ENCODE data around the gene DENND10.
"Not testable (repeated sequence)": the region's sequence is repeated elsewhere in the genome, so short reads cannot be mapped to it uniquely, and the experiment has no call there.

DENND10 gene

DNA sequence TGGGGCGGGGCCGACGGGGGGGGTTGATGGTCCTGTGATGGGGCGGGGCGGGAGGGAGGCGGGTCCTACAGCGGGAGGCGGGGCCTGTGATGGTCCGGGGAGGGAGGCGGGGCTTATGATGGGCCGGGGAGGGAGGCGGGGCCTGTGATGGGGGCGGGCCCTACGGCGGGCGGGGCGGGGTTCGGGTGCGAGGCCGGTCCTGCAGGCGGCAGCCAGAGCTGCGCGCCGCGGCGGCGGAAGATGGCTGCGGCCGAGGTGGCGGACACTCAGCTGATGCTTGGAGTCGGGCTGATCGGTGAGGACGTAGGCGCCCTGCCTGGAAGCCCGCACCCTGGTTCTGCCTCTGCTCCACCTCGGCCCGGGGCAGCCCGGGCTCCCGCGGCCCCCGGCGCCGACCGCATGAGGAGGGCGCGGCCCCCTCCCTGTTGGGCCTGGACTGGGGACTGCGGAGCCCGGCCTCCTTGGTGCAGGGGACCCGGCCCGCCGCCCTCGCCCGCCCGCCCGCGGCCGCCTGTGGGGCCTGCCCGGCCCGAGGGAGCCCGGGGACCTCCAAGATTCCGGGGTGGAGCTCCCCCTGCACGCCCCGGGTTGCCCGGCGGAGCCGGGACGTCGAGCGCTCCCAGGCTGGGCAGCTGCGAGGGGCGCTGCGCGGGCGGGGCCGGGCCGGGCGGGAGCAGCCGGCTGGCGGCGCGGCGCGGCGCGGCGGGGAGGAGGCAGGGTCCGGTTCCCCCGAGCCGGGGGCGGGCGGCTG is at the start of gene DENND10:
DENND10 (plus strand) TSS at position 211 of the 751 bp plus-strand sequence; CDS start at position 241, 30 bp downstream.
- peak; percentile 89 for DNase-seq

DNA sequence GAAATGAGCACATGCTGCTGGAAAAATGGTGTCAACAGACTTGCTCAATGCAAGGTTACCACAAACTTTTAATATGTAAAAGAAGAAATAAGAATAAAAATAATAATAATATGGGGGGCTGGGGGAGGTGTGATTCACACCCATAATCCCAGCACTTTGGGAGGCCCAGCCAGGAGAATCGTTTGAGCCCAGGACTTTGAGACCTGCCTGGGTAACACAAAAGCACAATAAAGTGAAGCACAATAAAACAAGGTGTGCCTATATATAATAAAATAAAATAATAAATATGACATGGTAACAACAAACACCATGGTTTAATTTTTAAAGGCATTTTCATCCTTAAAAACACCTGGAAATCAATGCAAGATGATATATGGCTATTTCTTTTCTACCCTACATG is 48.4 kb upstream of the DENND10 start:
- no peak for DNase-seq

GRCh38 chr10:119058010-119058409 is 45.9 kb upstream of the DENND10 start:
- DNase-seq: no peak

- no peak for DNase-seq
These were observed 44.4 kb upstream of the DENND10 start for GRCh38 chr10:119059557-119059956.

- no peak for DNase-seq
These were observed 43.8 kb upstream of the DENND10 start for GRCh38 chr10:119060107-119060506.

GRCh38 chr10:119061352-119061751 is 42.6 kb upstream of the DENND10 start:
- no peak for DNase-seq

GRCh38 chr10:119061926-119062325 is 42.0 kb upstream of the DENND10 start:
- no peak for DNase-seq

DNA sequence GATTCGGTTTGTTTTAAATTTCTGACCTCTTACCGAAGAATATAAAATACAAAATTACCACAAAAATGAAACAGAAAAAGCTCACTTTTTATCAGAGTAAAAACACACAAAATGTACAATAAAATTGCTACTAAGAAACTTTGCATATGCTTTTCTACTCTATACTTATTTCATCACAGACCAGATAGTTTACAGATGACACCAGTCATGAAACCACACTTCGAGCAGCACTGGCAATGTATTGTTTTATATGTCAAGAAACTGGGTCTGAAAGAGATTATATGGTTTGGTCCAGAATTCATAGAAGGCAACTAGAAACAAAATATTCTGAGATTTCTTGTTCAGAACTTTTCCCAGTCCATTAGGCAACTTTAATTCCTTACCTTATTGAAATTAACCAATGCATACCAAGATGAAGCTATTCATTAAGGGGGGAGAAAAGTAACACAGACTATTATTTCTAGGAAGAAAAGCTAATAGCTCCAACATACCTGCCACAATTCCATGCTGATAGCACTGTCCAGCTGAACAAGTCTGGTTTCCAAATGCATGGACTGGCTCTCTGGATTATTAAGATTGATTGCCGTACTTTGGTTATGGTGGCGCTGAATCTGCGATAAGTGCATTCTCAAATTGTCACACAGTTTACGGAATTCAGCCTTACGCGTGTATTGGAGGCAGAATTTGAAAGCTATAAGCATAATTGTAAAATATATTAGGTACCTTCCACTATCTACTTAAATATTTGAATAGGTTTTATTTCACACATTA is 33.3 kb upstream of the DENND10 start:
- no peak for DNase-seq

DNA sequence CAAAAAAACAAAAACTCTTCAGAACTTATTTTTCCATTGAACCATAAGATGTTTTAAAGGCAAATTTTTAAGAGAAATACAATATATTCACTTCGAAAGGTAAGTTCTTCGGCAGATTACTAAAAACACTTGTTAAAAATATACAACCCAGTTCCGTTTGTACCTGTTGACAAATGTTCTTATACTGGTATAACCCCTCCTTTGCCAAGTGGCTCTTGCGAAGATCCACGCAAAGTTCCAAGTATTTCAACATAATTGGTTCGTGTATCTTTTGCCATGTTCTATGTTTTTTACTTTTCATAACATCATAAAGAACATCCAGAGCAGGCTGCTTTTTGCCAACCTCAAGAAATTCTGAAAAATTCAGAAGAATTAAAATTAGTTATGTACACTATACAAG is 30.3 kb upstream of the DENND10 start:
- no peak for DNase-seq

- DNase-seq: no peak
These were observed 25.3 kb upstream of the DENND10 start for GRCh38 chr10:119078422-119079179.

GRCh38 chr10:119079599-119080520 is 24.1 kb upstream of the DENND10 start:
- peak; percentile 89 for DNase-seq

- peak; percentile 98 for DNase-seq
These were observed 23.2 kb upstream of the DENND10 start, which contains the start of gene EIF3A for GRCh38 chr10:119080521-119081259. TSS of gene EIF3A (minus strand) at chr10:119080817. CDS start at chr10:119080676, 141 bp downstream.

- DNase-seq: no peak
These were observed 19.0 kb upstream of the DENND10 start for GRCh38 chr10:119084896-119085295.

DNA sequence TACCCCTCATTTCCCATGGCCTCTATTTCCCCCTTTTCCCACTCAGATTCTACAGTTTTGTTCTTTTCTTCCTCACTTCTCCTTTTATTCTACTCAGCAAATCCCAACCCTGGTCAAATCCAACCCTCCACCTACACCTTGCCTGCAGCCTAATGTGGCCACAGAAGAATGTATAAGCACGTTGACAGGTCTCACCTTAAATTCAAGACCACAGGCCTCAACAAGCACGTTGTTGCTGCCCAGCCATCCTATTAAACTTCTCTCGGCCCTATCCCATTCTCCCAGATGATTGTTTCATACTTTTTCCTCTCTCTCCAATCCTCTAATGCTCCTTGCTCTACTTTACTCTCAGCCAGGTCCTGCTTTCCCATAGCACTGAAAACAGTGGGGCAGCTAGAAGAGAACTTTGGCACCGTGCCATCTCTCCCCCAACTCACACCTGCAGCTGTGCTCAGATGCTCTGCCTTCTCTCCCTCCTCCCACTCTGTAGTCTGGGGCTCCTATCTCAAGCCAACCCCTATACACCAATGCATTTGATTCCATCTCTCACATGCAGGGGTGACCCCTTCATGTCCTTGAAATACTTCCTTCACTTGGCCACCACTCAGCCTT is 16.5 kb upstream of the DENND10 start:
- DNase-seq: no peak

- DNase-seq: no peak
These were observed 13.7 kb upstream of the DENND10 start for GRCh38 chr10:119090026-119090795.

DNA sequence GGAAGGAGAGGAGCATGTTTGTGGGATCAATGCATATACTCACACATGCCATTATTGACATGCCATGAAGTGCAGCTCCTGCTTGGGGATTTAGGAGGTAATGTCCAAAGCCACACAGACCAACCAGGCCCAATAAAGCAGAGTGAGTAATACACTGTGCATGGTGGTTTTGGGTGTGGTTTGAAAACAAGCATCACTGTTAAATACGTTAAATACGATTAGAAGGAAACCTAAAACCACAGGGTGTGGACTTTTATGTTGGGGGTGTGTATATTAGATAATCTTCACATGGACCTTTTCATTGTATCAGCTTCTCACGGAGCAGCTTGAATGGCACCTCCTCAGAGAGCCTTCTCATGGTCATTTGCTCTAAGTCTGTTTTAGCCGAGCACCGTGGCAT is 12.9 kb upstream of the DENND10 start:
- DNase-seq: peak; percentile 64

DNA sequence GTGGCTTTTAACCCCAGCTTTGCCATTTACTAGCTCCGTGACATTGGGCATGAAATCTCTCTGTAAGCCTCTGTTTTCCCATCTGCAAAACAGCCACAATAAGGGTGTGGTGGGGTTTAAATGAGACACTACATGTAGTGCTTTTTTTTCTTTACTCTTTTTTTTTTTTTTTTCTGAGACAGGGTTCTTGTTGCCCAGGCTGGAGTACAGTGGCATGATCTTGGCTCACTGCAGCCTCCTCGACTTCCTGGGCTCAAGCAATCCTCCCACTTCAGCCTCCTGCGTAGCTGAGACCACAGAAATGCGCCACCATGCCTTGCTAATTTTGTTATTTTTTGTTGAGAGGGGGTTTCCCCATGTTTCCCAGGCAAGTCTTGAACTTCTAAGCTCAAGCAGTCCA is 8.3 kb upstream of the DENND10 start:
- no peak for DNase-seq

DNA sequence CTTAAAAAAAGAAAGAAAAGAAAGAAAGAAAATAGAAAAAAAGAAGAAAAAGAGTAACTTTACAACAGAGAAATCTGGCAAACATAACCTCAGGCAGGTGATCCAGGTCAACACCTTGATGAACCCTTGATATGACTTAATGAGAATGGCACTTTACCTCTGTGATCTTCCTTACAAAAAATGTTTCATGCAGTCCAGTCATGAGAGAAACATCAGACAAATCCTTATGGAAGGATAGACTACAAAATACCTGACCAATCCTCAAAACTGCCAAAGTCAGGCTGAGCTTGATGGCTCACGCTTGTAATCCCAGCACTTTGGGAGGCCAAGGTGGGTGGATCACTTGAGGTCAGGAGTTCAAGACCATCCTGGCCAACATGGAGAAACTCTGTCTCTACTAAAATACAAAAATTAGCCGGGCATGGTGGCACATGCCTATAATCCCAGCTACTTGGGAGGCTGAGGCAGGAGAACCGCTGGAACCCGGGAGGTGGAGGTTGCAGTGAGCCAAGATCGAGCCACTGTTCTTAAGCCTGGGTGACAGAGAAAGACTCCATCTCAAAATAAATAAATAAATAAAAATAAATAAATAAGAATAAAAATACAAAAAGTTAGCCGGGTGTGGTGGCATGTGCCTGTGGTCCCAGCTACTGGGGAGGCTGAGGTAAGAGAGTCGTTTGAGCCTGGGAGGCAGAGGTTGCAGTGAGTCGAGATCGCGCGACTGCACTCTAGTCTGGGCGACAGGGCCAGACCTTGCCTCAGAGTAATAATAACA is 7.1 kb upstream of the DENND10 start:
- not testable (repeated sequence) for DNase-seq

DNA sequence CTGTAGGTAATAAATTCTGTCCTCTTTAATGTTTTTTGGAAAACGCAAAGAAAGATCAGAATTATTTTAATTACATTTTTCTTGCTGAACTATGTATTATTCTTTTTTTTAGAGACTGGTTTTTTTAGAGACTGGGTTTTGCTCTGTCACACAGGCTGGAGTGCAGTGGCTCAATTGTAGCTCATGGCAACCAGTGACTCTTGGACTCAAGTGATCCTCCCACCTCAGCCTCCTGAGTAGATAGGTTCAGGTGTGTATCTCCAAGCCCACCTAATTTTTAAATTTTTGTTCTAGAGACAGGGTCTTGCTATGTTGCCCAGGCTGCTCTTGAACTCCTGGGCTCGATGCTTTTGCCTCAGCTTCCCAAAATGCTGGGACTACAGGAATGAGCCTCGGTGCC is 5.3 kb upstream of the DENND10 start:
- no peak for DNase-seq
